Measurements from ENCODE around the gene CBX5.
A peak's percentile ranks its signal among the peaks of the same experiment; 100 is the strongest.

The CBX5 gene

GRCh38 chr12:54221402-54221984 is 58.4 kb downstream of the CBX5 start:
- H3K23ac ChIP-seq (ENCODE audit: low read length): no peak overlapping the region
- no peak overlapping the region for H3K18ac ChIP-seq (ENCODE audit: low read length)
- H4K91ac ChIP-seq (ENCODE audit: low read depth, low read length): no peak overlapping the region
- no peak overlapping the region for H2BK5ac ChIP-seq (ENCODE audit: low read depth, low read length, poor library complexity)
- H3K4me1 ChIP-seq (ENCODE audit: control insufficient read depth in 1 of 2, insufficient read depth in 2 of 2, low read length in 2 of 2): peaks cover 9 to 12% of the 10 kb centered on the region in 2 experiments
- H3K9me3 ChIP-seq (ENCODE audit: insufficient read depth, low read depth, low read length): no peaks in the 10 kb centered on the region
- H2BK120ac ChIP-seq (ENCODE audit: insufficient read depth, low read length, poor library complexity): no peak overlapping the region
- H3K79me1 ChIP-seq (ENCODE audit: low read length): no peaks in the 10 kb centered on the region
- peak overlapping the region; percentile 6 for H2BK12ac ChIP-seq (ENCODE audit: low read length)
- H3K79me2 ChIP-seq (ENCODE audit: control insufficient read depth, insufficient read depth, low read length, poor library complexity): no peaks in the 10 kb centered on the region
- no peak overlapping the region for H3K14ac ChIP-seq (ENCODE audit: low read length)
- no peak overlapping the region for H4K12ac ChIP-seq (ENCODE audit: low read depth, low read length)
- WGBS (ENCODE audit: extremely low coverage, insufficient coverage, insufficient read length): no CpG with 5 or more reads among the region's 6 CpGs
- H2AK5ac ChIP-seq (ENCODE audit: low read length): no peak overlapping the region
- no peak overlapping the region for H3K27ac ChIP-seq (ENCODE audit: low read depth, low read length)
- no peak overlapping the region for H3K4ac ChIP-seq (ENCODE audit: low read depth, low read length)
- no peak overlapping the region for H3K9ac ChIP-seq (ENCODE audit: low read length)
- H3K36me3 ChIP-seq (ENCODE audit: control insufficient read depth in 1 of 2, insufficient read depth in 2 of 2, low read length in 2 of 2): no peaks in the 10 kb centered on the region
- H2AFZ ChIP-seq (ENCODE audit: insufficient read depth, low read length, poor library complexity): no peak overlapping the region
- peaks cover 11% of the 10 kb centered on the region for H3K27me3 ChIP-seq (ENCODE audit: insufficient read depth, low read length)
- H4K8ac ChIP-seq (ENCODE audit: low read depth, low read length): no peak overlapping the region
- H3K4me2 ChIP-seq (ENCODE audit: low read length): no peak overlapping the region
- DNase-seq: no peak
- no peak overlapping the region for H3K4me3 ChIP-seq (ENCODE audit: low read depth, low read length)

GRCh38 chr12:54220567-54220966 is 59.4 kb downstream of the CBX5 start:
- Histone ChIP-seq H3K9ac (ENCODE audit: low read length) (no peak overlapping the region), H4K12ac (ENCODE audit: low read depth, low read length) (no peak overlapping the region), H3K9me3 (ENCODE audit: insufficient read depth, low read depth, low read length) (no peaks in the 10 kb centered on the region), H3K27me3 (ENCODE audit: insufficient read depth, low read length) (peaks cover 11% of the 10 kb centered on the region), H3K36me3 (ENCODE audit: control insufficient read depth in 1 of 2, insufficient read depth in 2 of 2, low read length in 2 of 2) (no peaks in the 10 kb centered on the region), H2BK5ac (ENCODE audit: low read depth, low read length, poor library complexity) (no peak overlapping the region), H3K4me1 (ENCODE audit: control insufficient read depth in 1 of 2, insufficient read depth in 2 of 2, low read length in 2 of 2) (peaks cover 9 to 12% of the 10 kb centered on the region in 2 experiments), H3K79me1 (ENCODE audit: low read length) (no peaks in the 10 kb centered on the region), H3K79me2 (ENCODE audit: control insufficient read depth, insufficient read depth, low read length, poor library complexity) (no peaks in the 10 kb centered on the region), H4K8ac (ENCODE audit: low read depth, low read length) (no peak overlapping the region), H2AFZ (ENCODE audit: insufficient read depth, low read length, poor library complexity) (no peak overlapping the region), H2BK120ac (ENCODE audit: insufficient read depth, low read length, poor library complexity) (no peak overlapping the region), H3K4me2 (ENCODE audit: low read length) (no peak overlapping the region), H3K23ac (ENCODE audit: low read length) (no peak overlapping the region), H3K14ac (ENCODE audit: low read length) (no peak overlapping the region), H2AK5ac (ENCODE audit: low read length) (no peak overlapping the region), H3K18ac (ENCODE audit: low read length) (no peak overlapping the region), H3K27ac (ENCODE audit: low read depth, low read length) (no peak overlapping the region), H4K91ac (ENCODE audit: low read depth, low read length) (peak overlapping the region; percentile 9), H3K4me3 (ENCODE audit: low read depth, low read length) (no peak overlapping the region), H2BK12ac (ENCODE audit: low read length) (no peak overlapping the region), H3K4ac (ENCODE audit: low read depth, low read length) (no peak overlapping the region)
- no peak for DNase-seq
- no CpG with 5 or more reads among the region's 7 CpGs for WGBS (ENCODE audit: extremely low coverage, insufficient coverage, insufficient read length)

- H2BK5ac ChIP-seq (ENCODE audit: low read depth, low read length, poor library complexity): no peak overlapping the region
- no peak overlapping the region for H2BK120ac ChIP-seq (ENCODE audit: insufficient read depth, low read length, poor library complexity)
- no peak overlapping the region for H4K12ac ChIP-seq (ENCODE audit: low read depth, low read length)
- H2AK5ac ChIP-seq (ENCODE audit: low read length): no peak overlapping the region
- H3K79me2 ChIP-seq (ENCODE audit: control insufficient read depth, insufficient read depth, low read length, poor library complexity): no peaks in the 10 kb centered on the region
- no peak overlapping the region for H3K27ac ChIP-seq (ENCODE audit: low read depth, low read length)
- H3K79me1 ChIP-seq (ENCODE audit: low read length): no peaks in the 10 kb centered on the region
- peak overlapping the region; percentile 9 for H4K91ac ChIP-seq (ENCODE audit: low read depth, low read length)
- H3K27me3 ChIP-seq (ENCODE audit: insufficient read depth, low read length): peaks cover 11% of the 10 kb centered on the region
- no peak overlapping the region for H3K4ac ChIP-seq (ENCODE audit: low read depth, low read length)
- DNase-seq: peak; percentile 68 to 82
- H4K8ac ChIP-seq (ENCODE audit: low read depth, low read length): peak overlapping the region; percentile 3
- no peak overlapping the region for H2AFZ ChIP-seq (ENCODE audit: insufficient read depth, low read length, poor library complexity)
- H3K18ac ChIP-seq (ENCODE audit: low read length): no peak overlapping the region
- no peak overlapping the region for H3K4me2 ChIP-seq (ENCODE audit: low read length)
- no peak overlapping the region for H3K9ac ChIP-seq (ENCODE audit: low read length)
- H3K23ac ChIP-seq (ENCODE audit: low read length): no peak overlapping the region
- H2BK12ac ChIP-seq (ENCODE audit: low read length): no peak overlapping the region
- peaks cover 9 to 12% of the 10 kb centered on the region in 2 experiments for H3K4me1 ChIP-seq (ENCODE audit: control insufficient read depth in 1 of 2, insufficient read depth in 2 of 2, low read length in 2 of 2)
- no peaks in the 10 kb centered on the region for H3K9me3 ChIP-seq (ENCODE audit: insufficient read depth, low read depth, low read length)
- no peak overlapping the region for H3K14ac ChIP-seq (ENCODE audit: low read length)
- H3K36me3 ChIP-seq (ENCODE audit: control insufficient read depth in 1 of 2, insufficient read depth in 2 of 2, low read length in 2 of 2): no peaks in the 10 kb centered on the region
- no peak overlapping the region for H3K4me3 ChIP-seq (ENCODE audit: low read depth, low read length)
- no CpG with 5 or more reads among the region's 8 CpGs for WGBS (ENCODE audit: extremely low coverage, insufficient coverage, insufficient read length)
These were observed 59.8 kb downstream of the CBX5 start for GRCh38 chr12:54220092-54220557.

GRCh38 chr12:54217774-54218241 is 62.1 kb downstream of the CBX5 start:
- Histone ChIP-seq H2BK12ac (ENCODE audit: low read length) (no peak overlapping the region), H3K79me1 (ENCODE audit: low read length) (no peaks in the 10 kb centered on the region), H3K9me3 (ENCODE audit: insufficient read depth, low read depth, low read length) (no peaks in the 10 kb centered on the region), H2BK120ac (ENCODE audit: insufficient read depth, low read length, poor library complexity) (no peak overlapping the region), H3K79me2 (ENCODE audit: control insufficient read depth, insufficient read depth, low read length, poor library complexity) (no peaks in the 10 kb centered on the region), H3K18ac (ENCODE audit: low read length) (no peak overlapping the region), H3K27ac (ENCODE audit: low read depth, low read length) (no peak overlapping the region), H2AFZ (ENCODE audit: insufficient read depth, low read length, poor library complexity) (no peak overlapping the region), H2BK5ac (ENCODE audit: low read depth, low read length, poor library complexity) (no peak overlapping the region), H3K4me3 (ENCODE audit: low read depth, low read length) (no peak overlapping the region), H4K91ac (ENCODE audit: low read depth, low read length) (no peak overlapping the region), H3K27me3 (ENCODE audit: insufficient read depth, low read length) (peaks cover 11% of the 10 kb centered on the region), H3K36me3 (ENCODE audit: control insufficient read depth in 1 of 2, insufficient read depth in 2 of 2, low read length in 2 of 2) (no peaks in the 10 kb centered on the region), H3K4me1 (ENCODE audit: control insufficient read depth in 1 of 2, insufficient read depth in 2 of 2, low read length in 2 of 2) (peaks cover 12% of the 10 kb centered on the region in 2 experiments), H3K4me2 (ENCODE audit: low read length) (peak overlapping the region; percentile 43), H2AK5ac (ENCODE audit: low read length) (no peak overlapping the region), H3K9ac (ENCODE audit: low read length) (no peak overlapping the region), H4K12ac (ENCODE audit: low read depth, low read length) (no peak overlapping the region), H3K14ac (ENCODE audit: low read length) (no peak overlapping the region), H3K4ac (ENCODE audit: low read depth, low read length) (no peak overlapping the region), H3K23ac (ENCODE audit: low read length) (no peak overlapping the region), H4K8ac (ENCODE audit: low read depth, low read length) (no peak overlapping the region)
- no CpG with 5 or more reads among the region's 39 CpGs for WGBS (ENCODE audit: extremely low coverage, insufficient coverage, insufficient read length)
- DNase-seq: no peak
